ENCODE measurements around the gene ACADSB. TPM values are rescaled to one million over a fixed set of nuclear protein-coding genes. Genes with fewer than 3 reads are reported as not detected.

ACADSB gene
- total and polyA plus RNA-seq, 10 of the 15 experiments (the other 5 are each of a cell fraction or from before 2014, with no cell fraction given): 10.8 to 24.0 (median 15.0) TPM

DNA sequence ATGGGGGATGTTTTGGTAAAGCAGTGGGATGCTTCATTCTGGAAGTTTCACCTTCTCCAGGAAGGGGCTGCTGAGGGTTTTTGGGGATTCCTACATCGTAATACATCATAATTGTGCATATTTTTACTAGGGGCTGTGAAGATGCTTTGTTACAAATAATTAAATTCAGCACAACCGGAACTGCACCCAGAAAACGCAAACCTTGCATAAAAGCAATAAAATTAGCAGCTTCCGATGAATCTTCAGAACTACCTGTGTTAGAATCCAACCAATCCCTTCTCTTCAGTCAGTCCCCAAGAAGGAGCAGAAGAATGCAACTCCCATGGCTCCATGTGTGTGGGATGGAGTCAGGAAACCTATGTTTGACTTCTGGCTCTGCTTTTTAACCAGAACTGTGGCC lies 78.5 kb downstream of the ACADSB start:
- Histone ChIP-seq H3K9me3 (replicated peaks; ENCODE audit: control insufficient read depth, insufficient read depth, low read length) (no peaks in the 10 kb centered on the region), H4K20me1 (ENCODE audit: control insufficient read depth, insufficient read depth) (no peaks in the 10 kb centered on the region), H3K27me3 (replicated peaks in 1 of 2; ENCODE audit: control insufficient read depth in 2 of 2, insufficient read depth in 2 of 2, low read length in 1 of 2) (no peaks in the 10 kb centered on the region), H3K79me2 (ENCODE audit: control insufficient read depth, insufficient read depth, low read length) (no peaks in the 10 kb centered on the region), H3K4me3 (no peak overlapping the region), H3K27ac (ENCODE audit: control insufficient read depth, insufficient read depth) (no peak overlapping the region), H3K4me1 (ENCODE audit: control insufficient read depth, insufficient read depth, low read length) (no peaks in the 10 kb centered on the region), H3K36me3 (ENCODE audit: control insufficient read depth in 2 of 2, insufficient read depth in 2 of 2, low read length in 1 of 2) (no peaks in the 10 kb centered on the region), H2AFZ (ENCODE audit: control insufficient read depth, low read depth, low read length) (no peak overlapping the region), H3K9ac (ENCODE audit: control insufficient read depth, insufficient read depth, low read length) (no peak overlapping the region), H3K4me2 (ENCODE audit: control insufficient read depth, insufficient read depth) (no peak overlapping the region)
- RAD21 ChIA-PET (ENCODE audit: unreplicated experiment): no interaction called here
- CTCF ChIA-PET: no interaction called here
- intact Hi-C loops (cut with micrococcal nuclease; ENCODE audit: unreplicated experiment): no loop called here
- FAIRE-seq: no peak
- ATAC-seq: no peak
- POLR2A ChIA-PET: no interaction called here
- no peak for DNase-seq (ENCODE audit: low read depth, low spot score)
- BruUV-seq (replicated peaks): no TSS peak
- SMC1A ChIA-PET (ENCODE audit: uncharacterized antibody, unreplicated experiment): no interaction called here
- 48% methylated on average over 4 of the region's 4 CpGs for WGBS (ENCODE audit: insufficient coverage, insufficient replicate concordance, low lambda C conversion rate, missing lambda C conversion rate)
- no peak for TF ChIP-seq NR2C2 (IDR thresholded peaks at IDR 0.05; ENCODE audit: borderline replicate concordance, control insufficient read depth, insufficient read length, low read depth)
- TF ChIP-seq FOXM1 (IDR thresholded peaks at IDR 0.05; ENCODE audit: low read depth, low read length): no peak
- TF ChIP-seq CHD4 (IDR thresholded peaks at IDR 0.05): no peak
- no peak for TF ChIP-seq BHLHE40 (IDR thresholded peaks at IDR 0.05; ENCODE audit: borderline replicate concordance in 1 of 2, low read depth in 2 of 2, low read length in 1 of 2)
- TF ChIP-seq BCL11A (IDR thresholded peaks at IDR 0.05; ENCODE audit: low read depth, low read length): no peak
- no peak for TF ChIP-seq MEF2A (IDR thresholded peaks at IDR 0.05; ENCODE audit: insufficient read depth, low read depth, low read length)
- no peak for TF ChIP-seq PAX5 (IDR thresholded peaks at IDR 0.05; ENCODE audit: borderline replicate concordance, low read depth, low read length)
- TF ChIP-seq RELA (IDR thresholded peaks at IDR 0.05; ENCODE audit: borderline replicate concordance, partially characterized antibody): no peak
- TF ChIP-seq, protein P1, sequence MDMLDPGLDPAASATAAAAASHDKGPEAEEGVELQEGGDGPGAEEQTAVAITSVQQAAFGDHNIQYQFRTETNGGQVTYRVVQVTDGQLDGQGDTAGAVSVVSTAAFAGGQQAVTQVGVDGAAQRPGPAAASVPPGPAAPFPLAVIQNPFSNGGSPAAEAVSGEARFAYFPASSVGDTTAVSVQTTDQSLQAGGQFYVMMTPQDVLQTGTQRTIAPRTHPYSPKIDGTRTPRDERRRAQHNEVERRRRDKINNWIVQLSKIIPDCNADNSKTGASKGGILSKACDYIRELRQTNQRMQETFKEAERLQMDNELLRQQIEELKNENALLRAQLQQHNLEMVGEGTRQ (IDR thresholded peaks at IDR 0.05; ENCODE audit: borderline replicate concordance, low read depth, low read length): no peak
- in situ Hi-C loops (cut with MboI): no loop called here
